Cardiac fibroblast (primary cell): Measurements from ENCODE around the gene SMIM35.

Source experiments
- DNase-seq, 2 donors: peaks; one replicate each; pipeline versions ENCODE4 v3.0.0 to v3.0.0-alpha.2; 2010; ENCODE audit warnings: low read depth in 2 of 2
- H3K4me3 ChIP-seq, 2 donors: replicated peaks in 1 of 2; 1 replicate in 1 of 2; 2 replicates in 1 of 2; pipeline ENCODE4 v1.5.1; 2011; ENCODE audit warnings: low read depth in 2 of 2, low read length in 2 of 2, mild to moderate bottlenecking in 2 of 2, moderate library complexity in 1 of 2
- CTCF ChIP-seq: IDR thresholded peaks from one replicate; pipeline ENCODE4 v1.5.1; 2011; ENCODE audit warnings: low read depth, mild to moderate bottlenecking, low read length, inconsistent platforms

Gene SMIM35

GRCh38 chr11:118117790-118118601, 31.2 kb upstream of the SMIM35 start:
- TF ChIP-seq CTCF = no peak
- DNase-seq = no peak
- H3K4me3 ChIP-seq = no peak overlapping the region

GRCh38 chr11:118115048-118115447, 28.3 kb upstream of the SMIM35 start:
- H3K4me3 ChIP-seq = no peak overlapping the region
- no peak for TF ChIP-seq CTCF
- DNase-seq = no peak

GRCh38 chr11:118114266-118114665, 27.5 kb upstream of the SMIM35 start:
- TF ChIP-seq CTCF = no peak
- DNase-seq = no peak
- H3K4me3 ChIP-seq = no peak overlapping the region

- TF ChIP-seq CTCF = no peak
- no peak for DNase-seq
- no peak overlapping the region for H3K4me3 ChIP-seq
Observed at GRCh38 chr11:118112711-118113430, 26.1 kb upstream of the SMIM35 start.

GRCh38 chr11:118111744-118112035, 24.9 kb upstream of the SMIM35 start:
- no peak for DNase-seq
- TF ChIP-seq CTCF = no peak
- H3K4me3 ChIP-seq = no peak overlapping the region

GRCh38 chr11:118111019-118111743, 24.4 kb upstream of the SMIM35 start:
- no peak for TF ChIP-seq CTCF
- no peak overlapping the region for H3K4me3 ChIP-seq
- DNase-seq = no peak
